Stimulated activated CD4-positive, alpha-beta T cell treated with anti-CD3 and anti-CD28 coated beads, Interleukin-1b, Interleukin-23, amount 100 ng/mL, for 4 hours (primary cell): ENCODE results near the gene CROCC.
"Not testable (repeated sequence)": the region's sequence is repeated elsewhere in the genome, so short reads cannot be mapped to it uniquely, and the experiment has no call there.

Source experiments
- DNase-seq, 2 donors: peaks; one replicate each; pipeline ENCODE4 v3.0.0-alpha.2; 2020; ENCODE audit warnings: low read depth in 2 of 2

CROCC gene

GRCh38 chr1:16914928-16915626, 6.7 kb upstream of the CROCC start:
- not testable (repeated sequence) for DNase-seq

- no peak for DNase-seq
Measured at GRCh38 chr1:16915627-16915973, 6.1 kb upstream of the CROCC start.

- DNase-seq = not testable (repeated sequence)
Measured at GRCh38 chr1:16916036-16916880, 5.5 kb upstream of the CROCC start.

DNA sequence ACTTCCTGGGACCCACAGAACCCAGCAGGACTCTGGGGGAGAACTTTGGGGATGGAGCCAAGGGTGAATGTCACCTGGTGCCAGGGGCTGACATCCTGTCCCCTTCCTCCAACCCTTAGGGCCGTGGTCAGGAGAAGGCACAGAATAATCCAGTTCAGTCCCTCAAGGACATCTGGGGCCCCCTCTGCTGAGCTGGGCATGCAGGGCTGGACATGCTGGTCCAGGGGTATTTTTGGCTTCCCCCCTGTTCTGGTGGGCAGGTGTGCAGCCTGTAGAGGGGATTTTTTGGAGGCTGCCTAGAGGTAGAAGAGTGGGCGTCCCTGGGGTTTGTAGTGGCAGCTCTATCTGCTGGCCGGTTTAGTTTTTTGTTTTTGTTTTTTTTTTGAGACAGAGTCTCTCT, 3.4 kb upstream of the CROCC start:
- DNase-seq = no peak

DNA sequence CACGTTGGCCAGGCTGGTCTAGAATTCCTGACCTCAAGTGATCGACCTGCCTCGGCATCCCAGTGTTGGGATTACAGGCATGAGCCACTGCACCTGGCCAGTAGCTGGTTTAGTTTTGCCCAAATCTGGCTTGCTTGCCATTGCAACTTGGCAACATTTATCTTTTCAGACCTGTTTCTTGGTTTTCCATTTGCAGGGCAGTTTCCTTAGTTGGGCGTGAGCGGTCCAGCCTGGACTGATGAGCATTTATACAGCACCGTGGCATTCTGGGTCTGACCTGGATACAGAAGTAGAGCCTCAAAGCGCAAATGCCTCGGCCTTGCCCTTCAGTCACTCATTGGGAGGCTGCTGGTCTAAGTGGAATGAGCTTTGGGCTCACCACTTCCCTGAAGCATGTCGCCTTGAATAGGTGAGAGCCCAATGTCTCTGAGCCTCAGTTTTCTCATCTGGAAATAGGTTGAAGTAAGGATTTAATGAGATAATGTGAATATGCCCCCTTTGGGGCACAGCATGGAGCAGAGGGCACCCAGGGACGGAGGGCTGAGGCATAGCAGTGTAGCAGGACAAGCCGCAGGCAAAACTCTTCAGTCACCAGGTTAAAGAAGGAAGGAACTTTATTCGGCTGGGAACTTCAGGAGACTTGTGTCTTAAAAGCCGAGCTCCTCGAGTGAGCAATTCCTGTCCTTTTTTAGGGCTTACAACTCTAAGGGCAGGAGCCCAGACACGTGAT, 2.6 kb upstream of the CROCC start:
- DNase-seq = not testable (repeated sequence)

DNA sequence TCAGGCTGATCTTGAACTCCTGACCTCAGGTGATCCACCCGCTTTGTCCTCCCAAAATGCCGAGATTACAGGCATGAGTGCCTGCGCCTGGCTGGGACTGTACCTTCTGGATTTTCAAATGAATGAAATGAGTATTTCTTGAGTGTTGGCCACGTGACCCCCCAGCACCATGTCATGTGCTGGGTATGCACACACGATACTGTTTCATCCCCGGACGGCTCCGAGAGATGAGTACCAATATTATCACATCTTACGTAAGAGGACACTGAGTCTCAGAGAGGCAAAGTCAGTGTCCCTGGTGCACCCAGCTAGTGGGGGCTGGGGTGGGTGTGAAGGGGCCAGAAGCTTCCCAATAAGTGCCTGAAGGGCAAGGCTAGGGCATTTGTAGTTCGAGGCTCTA, 780 bp upstream of the CROCC start:
- no peak for DNase-seq

- DNase-seq = no peak
Measured at GRCh38 chr1:16922466-16922865, 735 bp downstream of the CROCC start.

DNA sequence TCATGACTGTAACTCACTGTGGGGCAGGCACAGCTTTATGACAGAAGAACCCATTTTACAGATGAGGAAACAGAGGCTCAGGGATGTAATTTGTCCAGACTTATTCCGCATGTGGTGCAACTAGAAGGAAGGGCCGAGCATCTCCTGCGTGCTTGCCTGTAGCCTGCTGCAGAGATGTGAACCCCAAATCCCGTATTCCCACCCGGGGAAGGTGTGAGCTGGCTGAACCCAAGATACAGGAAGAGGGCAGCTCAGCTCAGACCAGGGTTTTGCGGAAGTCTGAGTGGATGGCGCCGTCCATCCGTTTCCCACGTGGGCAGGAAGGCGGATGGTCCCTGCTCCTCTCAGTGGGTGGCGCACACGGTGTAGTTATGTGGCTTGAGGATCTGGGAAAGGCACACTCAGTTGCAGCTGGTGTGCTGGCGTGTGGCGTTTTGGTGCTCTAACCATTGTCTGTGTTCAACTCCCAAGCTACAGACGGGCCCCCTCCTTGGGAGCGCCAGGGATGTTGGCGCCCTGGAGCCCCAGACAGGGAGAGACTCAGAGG, 1.2 kb downstream of the CROCC start:
- DNase-seq = no peak

DNA sequence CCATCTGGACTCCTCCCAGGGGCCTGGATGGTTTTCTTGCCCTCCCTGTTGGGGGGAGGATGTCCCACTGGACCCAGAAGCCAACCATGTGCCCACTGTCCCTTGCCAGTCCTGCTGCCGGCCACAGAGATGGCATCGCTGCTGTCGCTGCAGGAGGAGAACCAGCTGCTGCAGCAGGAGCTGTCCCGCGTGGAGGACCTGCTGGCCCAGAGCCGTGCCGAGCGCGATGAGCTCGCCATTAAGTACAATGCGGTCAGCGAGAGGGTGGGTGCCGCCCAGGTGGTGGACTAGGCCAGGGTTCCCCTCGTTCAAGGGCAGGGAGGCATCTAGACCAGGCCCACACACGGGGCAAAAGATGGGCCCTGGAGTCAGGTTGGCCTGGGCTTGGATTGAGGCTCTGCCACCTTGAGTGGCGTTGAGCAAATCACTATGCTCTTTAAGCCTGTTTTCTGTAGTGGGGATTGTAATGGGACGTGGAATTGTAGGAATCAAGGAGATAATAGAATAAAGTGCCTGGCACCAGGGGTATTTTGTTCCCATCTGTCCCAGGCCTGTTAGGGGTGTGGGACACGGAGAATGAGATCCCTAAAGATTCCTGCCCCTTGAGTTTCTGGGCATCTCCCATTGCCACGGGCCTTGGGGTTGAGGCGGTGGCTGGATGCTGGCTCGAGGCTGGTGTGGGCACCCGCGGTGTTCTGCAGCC, 2.6 kb downstream of the CROCC start:
- DNase-seq = no peak

DNA sequence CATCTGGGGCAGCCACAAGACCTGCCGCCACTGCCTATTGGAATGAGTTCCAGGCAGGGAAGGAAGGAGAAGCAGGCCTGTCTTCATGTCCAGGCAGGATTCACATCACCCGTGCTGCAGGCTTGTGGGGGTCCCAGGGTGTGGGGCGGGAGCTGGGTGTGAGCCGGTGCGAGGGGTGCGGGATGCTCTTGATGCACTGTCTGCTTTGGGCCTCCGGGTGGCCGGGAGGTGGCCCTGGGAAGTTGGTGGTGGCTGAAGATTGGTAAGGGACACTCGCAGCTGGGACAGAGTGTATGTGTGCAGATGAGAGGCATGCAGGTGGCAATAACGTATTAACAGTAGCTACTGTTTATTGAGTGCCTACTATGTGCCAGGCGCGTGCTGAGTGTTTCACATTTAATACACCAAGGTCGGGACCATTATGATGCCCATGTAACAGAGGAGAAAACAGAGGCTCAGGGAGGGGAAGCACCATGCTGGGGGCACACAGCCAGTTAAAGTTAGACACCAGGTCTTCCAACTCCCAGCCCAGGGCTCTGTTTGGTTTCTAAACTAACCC, 3.3 kb downstream of the CROCC start:
- DNase-seq = no peak

GRCh38 chr1:16925635-16926490, 4.1 kb downstream of the CROCC start:
- DNase-seq = no peak

- no peak for DNase-seq
Measured at GRCh38 chr1:16926491-16927073, 4.9 kb downstream of the CROCC start.

GRCh38 chr1:16927256-16927655, 5.5 kb downstream of the CROCC start:
- DNase-seq = no peak

- DNase-seq = no peak
Measured at GRCh38 chr1:16927711-16928485, 6.2 kb downstream of the CROCC start.

DNA sequence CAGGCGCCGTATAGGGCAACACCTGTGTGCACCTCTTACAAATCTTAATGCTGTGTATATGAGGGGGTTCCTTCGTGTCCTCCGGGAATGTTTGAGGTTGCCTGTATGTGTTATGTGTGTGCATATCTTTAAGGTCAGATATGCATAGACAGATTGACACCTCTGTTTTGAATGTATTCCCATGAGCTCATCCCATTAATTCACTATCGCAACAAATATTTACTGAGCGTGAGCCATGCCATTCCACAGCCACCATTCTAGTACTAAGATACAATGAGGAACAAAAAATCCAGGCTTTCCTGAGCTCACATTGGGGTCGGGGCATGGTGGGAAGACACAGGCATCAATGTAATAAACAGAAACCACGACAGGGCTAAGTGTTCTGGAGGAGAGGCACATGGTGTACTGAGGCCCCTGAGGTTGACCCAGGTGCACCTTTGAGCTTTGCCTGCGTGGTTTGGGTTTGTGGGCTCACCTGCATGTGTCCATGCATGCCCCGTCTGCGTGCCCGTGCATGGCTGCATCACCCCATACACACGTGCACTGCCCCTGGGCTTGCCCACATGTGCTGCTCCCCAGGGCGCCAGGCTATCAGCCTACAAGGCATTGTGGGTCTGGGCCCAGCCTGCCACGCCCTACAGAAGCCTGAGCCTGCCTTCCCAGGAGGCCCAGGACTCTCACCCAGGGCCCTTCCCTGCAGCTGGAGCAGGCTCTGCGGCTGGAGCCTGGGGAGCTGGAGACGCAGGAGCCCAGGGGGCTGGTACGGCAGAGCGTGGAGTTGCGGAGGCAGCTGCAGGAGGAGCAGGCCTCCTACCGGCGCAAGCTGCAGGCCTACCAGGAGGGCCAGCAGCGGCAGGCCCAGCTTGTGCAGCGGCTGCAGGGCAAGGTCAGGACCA, 7.7 kb downstream of the CROCC start:
- DNase-seq = not testable (repeated sequence)

GRCh38 chr1:16931206-16931934, 9.6 kb downstream of the CROCC start:
- DNase-seq = not testable (repeated sequence)

GRCh38 chr1:16933945-16934344, 12.2 kb downstream of the CROCC start:
- not testable (repeated sequence) for DNase-seq
